Stimulated activated naive CD8-positive, alpha-beta T cell treated with anti-CD3 and anti-CD28 coated beads, Interleukin-15, Interleukin-2, amounts not matched to agents 100 ng/mL and 50 ng/mL, for 24 hours (primary cell): Measurements from ENCODE around the gene EFCC1.

Experiments used
- H3K27ac Mint-ChIP-seq: one replicate; pipeline ENCODE4 v1.8.0; 2021; ENCODE audit warnings: mild to moderate bottlenecking, mixed read lengths
- H3K27me3 Mint-ChIP-seq: one replicate; pipeline ENCODE4 v1.8.0; 2021; ENCODE audit warnings: mixed read lengths
- H3K36me3 Mint-ChIP-seq: one replicate; pipeline ENCODE4 v1.8.0; 2021; ENCODE audit warnings: low read depth, mixed read lengths
- H3K4me1 Mint-ChIP-seq: one replicate; pipeline ENCODE4 v1.8.0; 2021; ENCODE audit warnings: low read depth, mixed read lengths
- H3K4me3 Mint-ChIP-seq: one replicate; pipeline ENCODE4 v1.8.0; 2021; ENCODE audit warnings: mild to moderate bottlenecking, mixed read lengths
- H3K9me3 Mint-ChIP-seq: one replicate; pipeline ENCODE4 v1.8.0; 2021; ENCODE audit warnings: mixed read lengths

EFCC1 gene

DNA sequence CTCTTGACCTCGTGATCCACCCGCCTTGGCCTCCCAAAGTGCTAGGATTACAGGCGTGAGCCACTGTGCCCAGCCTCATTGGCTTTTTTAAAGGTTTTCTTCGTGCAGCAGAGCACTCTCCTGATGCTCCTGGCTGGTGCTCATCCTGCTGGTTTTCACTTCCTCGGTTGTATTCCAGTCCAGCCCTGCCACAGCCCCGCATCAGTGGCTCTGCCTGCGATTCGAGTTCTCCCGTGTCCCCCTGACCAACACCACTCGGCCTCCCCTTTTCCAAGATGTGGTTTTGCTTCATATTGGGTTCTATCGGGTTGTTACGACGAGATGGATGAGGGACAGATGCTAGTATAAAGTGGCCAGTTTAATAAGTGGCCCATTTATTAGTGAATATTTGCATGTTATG, 27.8 kb downstream of the EFCC1 start:
- Mint-ChIP-seq H3K9me3 (no peaks in the 10 kb centered on the region), H3K4me3 (no peak overlapping the region), H3K36me3 (no peaks in the 10 kb centered on the region), H3K27me3 (no peaks in the 10 kb centered on the region), H3K27ac (no peak overlapping the region), H3K4me1 (peaks cover 14% of the 10 kb centered on the region)

DNA sequence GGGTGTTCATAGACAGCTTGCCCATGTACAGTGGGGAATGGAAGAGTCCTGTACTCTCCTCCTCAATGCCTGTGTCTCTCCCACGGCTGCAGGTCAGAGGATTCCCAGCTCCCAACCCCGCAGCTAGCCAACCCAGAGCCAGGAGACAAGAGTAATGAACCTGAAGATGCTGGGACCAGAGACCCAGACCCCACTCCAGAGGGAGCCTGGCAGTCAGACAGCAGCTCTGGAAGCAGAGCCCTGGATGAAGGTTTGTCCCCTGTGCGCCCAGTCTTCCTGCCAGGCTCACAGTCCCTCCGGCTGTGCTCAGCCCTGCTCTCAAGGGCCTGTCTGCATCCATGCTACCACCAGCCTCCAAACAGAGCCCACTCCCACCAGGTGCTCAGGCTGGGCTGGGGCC, 29.5 kb downstream of the EFCC1 start:
- no peak overlapping the region for H3K4me3 Mint-ChIP-seq
- no peaks in the 10 kb centered on the region for H3K27me3 Mint-ChIP-seq
- H3K9me3 Mint-ChIP-seq = no peaks in the 10 kb centered on the region
- H3K36me3 Mint-ChIP-seq = no peaks in the 10 kb centered on the region
- no peak overlapping the region for H3K27ac Mint-ChIP-seq
- H3K4me1 Mint-ChIP-seq = peaks cover 20% of the 10 kb centered on the region

DNA sequence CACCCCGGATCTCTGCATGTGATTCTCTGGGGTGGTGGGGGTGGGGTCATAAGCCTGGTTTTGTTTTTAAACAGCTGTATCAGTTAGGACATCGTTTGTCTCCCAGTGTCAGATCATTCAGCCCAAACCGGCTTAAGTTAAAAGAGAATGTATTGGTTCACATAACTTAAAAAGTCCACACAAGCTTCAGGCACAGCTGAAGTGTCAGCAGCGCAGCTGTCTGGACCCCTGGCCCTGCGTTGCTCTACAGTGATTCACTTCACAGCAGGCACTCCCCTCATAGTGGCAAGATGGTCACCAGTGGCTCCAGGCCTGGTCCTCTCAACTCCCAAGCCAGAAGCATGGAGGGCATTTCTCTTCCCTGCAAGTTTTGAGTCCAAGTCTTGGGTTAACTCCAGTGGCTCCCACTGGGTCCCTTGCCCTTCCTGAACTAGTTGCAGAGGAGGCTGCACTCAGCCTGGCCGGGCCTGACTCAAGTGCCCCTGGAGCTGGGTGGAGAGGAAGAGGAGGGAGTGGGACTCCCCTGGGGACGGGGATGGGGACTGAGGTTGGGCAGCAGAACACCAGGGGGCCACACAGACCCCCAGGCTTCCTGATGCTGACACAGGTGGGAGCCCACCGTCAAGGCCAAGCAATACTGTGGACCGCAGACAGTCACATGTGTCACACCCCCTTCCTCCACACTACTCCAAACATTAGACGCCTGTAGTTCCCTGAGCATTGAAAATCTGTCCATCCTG, 30.5 kb downstream of the EFCC1 start:
- no peaks in the 10 kb centered on the region for H3K9me3 Mint-ChIP-seq
- peaks cover 16% of the 10 kb centered on the region for H3K4me1 Mint-ChIP-seq
- no peaks in the 10 kb centered on the region for H3K27me3 Mint-ChIP-seq
- H3K27ac Mint-ChIP-seq = no peak overlapping the region
- H3K36me3 Mint-ChIP-seq = no peaks in the 10 kb centered on the region
- no peak overlapping the region for H3K4me3 Mint-ChIP-seq

DNA sequence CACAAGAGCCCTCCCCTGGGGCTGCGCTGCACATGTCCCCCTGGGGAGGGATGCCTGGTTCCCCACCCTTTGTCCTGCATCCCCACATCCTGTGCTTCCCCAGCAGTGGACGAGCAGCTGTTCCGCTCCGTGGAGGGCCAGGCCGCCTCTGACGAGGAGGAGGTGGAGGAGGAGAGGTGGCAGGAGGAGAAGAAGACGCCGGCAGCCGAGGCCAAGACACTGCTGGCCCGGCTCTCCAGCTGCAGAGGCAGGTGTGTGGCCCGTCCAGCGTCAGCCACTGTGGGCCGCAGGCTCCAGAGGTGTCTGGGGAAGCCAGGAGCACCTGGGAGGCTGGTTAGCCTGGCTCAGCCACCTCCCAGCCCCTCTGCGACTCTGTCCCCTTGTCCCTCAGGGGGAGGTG, 31.6 kb downstream of the EFCC1 start:
- Mint-ChIP-seq H3K9me3 (no peaks in the 10 kb centered on the region), H3K27me3 (no peaks in the 10 kb centered on the region), H3K36me3 (no peaks in the 10 kb centered on the region), H3K27ac (no peak overlapping the region), H3K4me3 (no peak overlapping the region), H3K4me1 (peaks cover 13% of the 10 kb centered on the region)

DNA sequence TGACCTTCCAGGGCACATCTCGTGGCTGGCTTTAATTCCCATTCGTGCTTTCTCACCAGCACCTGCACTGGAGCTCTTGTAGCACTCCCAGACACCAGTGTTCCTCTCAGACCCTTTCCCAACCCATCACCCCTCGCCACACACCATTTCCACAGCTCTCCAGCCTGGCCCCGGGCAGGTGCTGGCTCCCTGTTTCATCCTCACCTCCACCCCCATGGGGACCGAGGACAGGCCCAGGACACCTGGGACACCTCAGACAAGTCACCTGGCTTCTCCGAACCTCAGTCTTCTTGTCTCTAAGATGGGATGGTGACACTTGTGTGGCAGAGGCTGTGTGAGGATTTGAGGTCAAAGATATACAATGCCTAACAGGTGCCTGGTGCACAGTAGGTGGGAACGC, 32.0 kb downstream of the EFCC1 start:
- H3K36me3 Mint-ChIP-seq = no peaks in the 10 kb centered on the region
- no peaks in the 10 kb centered on the region for H3K27me3 Mint-ChIP-seq
- peaks cover 13% of the 10 kb centered on the region for H3K4me1 Mint-ChIP-seq
- no peak overlapping the region for H3K27ac Mint-ChIP-seq
- no peaks in the 10 kb centered on the region for H3K9me3 Mint-ChIP-seq
- H3K4me3 Mint-ChIP-seq = no peak overlapping the region

DNA sequence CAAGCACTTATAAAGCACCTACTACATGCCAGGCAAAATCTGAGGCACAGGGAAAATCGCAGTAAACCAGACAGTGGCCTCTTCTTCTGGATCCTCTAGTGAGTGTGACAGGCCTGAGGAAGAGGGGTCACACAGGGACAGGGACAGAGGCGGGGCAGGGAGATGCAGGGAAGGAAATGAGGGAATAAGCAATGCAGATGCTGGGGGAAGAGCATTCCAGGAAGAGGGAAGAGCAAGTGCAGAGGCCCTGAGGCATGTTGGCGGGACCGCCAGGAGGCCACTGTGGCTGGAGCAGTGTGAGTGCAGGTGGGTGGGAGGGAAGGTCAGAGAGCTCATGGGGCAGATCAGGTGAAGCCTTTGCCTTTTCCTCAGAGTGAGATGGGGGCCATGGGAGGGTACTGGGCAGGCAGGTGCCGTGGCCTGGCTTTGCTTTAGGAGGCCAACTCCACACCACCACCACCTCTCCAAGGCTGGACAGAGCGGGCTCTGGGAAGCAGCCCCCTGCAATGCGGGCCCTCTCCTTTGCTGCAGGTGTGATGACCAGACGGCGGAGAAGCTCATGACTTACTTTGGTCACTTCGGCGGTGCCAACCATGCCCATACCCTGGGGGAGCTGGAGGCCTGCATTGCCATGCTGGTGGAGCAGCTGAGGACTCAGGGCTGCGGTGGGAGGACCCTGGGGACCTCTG, 32.7 kb downstream of the EFCC1 start:
- Mint-ChIP-seq H3K9me3 (no peaks in the 10 kb centered on the region), H3K27ac (no peak overlapping the region), H3K27me3 (no peaks in the 10 kb centered on the region), H3K4me3 (no peak overlapping the region), H3K4me1 (peaks cover 13% of the 10 kb centered on the region), H3K36me3 (no peaks in the 10 kb centered on the region)

DNA sequence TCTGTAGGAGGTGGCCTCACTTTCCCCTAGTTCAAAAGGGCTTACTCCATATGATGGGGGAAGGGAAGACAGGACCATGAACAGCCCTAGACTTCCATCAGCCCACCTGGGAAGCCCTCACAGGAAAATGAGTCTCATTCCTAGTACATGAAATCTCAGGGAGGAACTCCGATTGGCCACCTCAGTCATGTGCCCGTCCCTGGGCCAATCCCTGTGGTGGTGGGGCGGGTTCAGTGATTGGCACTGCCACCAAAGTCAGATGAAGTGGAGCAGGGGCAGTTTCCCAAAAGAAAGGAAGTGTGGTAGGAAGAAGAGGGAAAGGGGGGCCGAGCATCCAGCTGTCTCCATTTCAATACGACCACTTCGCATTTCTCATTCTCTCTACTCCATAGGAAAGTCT, 33.5 kb downstream of the EFCC1 start:
- H3K4me1 Mint-ChIP-seq = peaks cover 13% of the 10 kb centered on the region

DNA sequence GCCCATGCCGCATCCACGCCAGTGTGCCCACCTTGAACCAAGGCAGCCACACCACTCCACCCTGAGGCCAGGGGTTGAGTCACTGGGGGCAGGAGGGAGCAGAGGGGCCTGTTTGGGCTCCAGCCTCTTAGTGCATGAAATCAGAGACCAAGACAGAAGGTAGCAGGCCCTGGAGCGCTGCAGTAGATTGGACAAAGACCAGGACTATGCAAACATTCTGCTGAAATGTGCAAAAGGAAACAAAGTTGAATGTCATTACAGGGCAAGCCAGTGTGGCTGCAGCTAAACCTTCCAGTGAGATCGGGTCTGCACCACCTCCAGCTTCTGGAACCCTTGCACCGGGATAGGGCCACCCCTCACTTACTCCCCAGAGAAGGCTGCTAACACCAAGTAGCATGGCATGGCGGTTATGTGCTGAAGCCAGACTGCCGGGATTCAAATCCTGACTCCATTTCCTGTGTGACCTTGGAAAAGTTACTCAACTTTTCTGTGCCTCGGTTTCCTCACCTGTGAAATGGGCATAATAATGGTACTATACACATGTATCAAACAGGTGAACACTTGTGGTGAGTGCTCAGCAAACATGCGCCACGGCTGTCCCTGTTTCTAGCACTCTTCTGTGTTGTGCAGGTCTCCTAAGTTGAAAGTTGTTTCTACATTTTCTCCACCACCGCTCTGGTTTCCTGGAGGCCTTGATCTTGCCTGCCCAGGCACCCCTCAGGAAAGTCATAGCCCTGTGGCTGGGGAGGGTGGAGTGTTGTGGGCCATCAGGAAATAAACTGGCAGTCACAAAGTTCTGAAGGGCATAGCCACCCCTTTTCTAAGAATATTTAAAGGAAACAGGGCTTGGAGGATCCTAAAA, 34.5 kb downstream of the EFCC1 start:
- Mint-ChIP-seq H3K9me3 (no peaks in the 10 kb centered on the region), H3K4me3 (no peak overlapping the region), H3K27me3 (peaks cover 3% of the 10 kb centered on the region), H3K4me1 (peaks cover 13% of the 10 kb centered on the region), H3K27ac (no peak overlapping the region), H3K36me3 (no peaks in the 10 kb centered on the region)

More for the DNA sequence above, 33.5 kb downstream of the EFCC1 start:
- Mint-ChIP-seq H3K27ac (no peak overlapping the region), H3K36me3 (no peaks in the 10 kb centered on the region), H3K9me3 (no peaks in the 10 kb centered on the region), H3K27me3 (peaks cover 3% of the 10 kb centered on the region), H3K4me3 (no peak overlapping the region)

DNA sequence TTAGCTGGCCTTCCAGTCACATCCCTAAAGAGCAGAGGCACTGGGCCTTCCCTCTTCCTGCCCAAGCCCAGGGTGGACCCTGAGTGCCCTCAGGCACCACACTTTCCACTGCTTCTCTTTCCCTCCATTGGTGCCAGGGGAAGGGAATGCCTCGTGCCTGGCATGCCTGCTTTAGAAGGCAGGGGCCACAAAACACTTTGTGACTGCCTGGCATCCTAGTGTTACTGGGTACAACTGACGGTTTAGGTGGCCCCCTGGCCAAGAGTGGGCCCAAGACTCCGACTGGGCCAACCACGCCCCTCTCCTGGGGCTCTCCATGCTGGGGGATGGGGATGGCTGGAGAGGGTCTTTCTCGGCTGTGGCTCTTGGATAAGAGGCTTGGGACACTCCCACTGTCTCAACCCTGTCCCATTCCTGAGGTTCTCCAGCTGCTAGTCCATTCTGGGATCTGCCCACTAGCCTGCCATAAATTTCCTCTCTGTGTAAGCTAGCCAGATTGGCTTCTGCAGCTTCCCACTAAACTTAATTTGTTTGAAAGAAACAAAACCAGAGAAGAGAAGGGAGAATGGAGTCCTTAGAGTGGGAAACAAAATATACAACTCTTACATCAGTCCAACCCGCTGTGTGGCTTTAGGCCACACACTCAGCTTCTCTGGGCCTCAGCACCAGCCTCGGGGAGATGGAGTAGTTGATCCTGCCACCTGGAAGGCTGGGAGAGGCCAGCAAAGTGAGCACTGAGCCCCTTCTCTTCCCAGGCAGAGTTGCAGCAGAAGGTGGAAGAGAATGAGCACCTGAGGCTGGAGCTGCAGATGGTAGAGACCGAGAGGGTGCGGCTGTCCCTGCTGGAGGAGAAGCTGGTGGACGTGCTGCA, 35.4 kb downstream of the EFCC1 start:
- Mint-ChIP-seq H3K9me3 (no peaks in the 10 kb centered on the region), H3K27me3 (peaks cover 3% of the 10 kb centered on the region), H3K36me3 (no peaks in the 10 kb centered on the region), H3K27ac (no peak overlapping the region), H3K4me3 (no peak overlapping the region), H3K4me1 (peaks cover 13% of the 10 kb centered on the region)

DNA sequence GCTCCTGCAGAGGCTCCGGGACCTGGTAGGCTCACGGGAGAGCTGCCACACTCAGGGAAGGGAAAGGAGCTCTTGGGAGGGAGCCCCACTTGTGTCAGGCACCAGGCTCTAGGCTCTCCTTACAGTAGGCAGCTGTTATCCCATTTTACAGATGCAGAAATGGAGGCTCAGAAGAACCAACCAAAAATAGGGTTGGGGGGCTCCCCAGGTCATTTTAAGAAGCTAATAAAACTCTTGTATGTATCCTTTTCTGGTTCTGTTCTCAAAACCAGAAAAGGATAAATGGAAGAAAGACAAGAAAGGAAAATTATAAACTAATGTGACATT, 36.0 kb downstream of the EFCC1 start:
- H3K27ac Mint-ChIP-seq = no peak overlapping the region
- no peak overlapping the region for H3K4me3 Mint-ChIP-seq
- H3K36me3 Mint-ChIP-seq = no peaks in the 10 kb centered on the region
- peaks cover 4% of the 10 kb centered on the region for H3K27me3 Mint-ChIP-seq
- peaks cover 13% of the 10 kb centered on the region for H3K4me1 Mint-ChIP-seq
- H3K9me3 Mint-ChIP-seq = no peaks in the 10 kb centered on the region

DNA sequence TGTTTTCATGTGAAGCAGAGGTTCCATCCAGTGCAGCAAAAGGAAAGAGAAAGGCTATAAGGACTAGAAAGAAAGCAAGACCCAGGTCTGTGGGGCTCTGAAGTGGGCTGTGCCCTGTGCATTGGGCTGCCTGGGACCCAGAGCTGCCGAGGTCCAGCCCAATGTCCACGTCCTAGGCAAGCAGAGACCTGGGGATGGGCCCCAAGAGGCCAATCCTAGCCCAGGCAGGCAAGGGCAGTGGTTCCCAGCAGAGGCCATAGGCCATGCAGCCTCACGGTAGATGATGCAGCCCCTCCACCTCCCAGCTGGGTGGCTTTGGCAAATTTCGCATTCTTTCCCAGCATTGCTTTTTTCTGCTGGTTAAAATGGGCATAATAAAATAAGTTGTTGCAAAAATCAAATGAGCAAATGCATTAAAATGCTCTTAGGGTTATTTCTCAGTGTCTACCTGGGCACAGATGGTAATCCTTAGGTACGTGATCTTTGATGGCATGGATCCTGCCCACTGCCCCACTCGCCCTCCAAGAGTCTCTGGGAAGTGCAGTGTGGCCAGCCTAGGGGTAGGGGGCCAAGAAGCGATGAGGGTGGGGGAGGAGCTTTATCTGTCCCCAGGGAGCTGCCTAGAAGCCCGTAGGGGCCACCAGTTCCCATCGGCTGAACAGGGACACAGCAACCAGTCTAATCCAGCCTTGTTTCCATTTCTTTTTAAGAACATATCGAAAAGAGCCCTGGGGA, 37.2 kb downstream of the EFCC1 start:
- Mint-ChIP-seq H3K9me3 (no peaks in the 10 kb centered on the region), H3K27me3 (peaks cover 12% of the 10 kb centered on the region)

DNA sequence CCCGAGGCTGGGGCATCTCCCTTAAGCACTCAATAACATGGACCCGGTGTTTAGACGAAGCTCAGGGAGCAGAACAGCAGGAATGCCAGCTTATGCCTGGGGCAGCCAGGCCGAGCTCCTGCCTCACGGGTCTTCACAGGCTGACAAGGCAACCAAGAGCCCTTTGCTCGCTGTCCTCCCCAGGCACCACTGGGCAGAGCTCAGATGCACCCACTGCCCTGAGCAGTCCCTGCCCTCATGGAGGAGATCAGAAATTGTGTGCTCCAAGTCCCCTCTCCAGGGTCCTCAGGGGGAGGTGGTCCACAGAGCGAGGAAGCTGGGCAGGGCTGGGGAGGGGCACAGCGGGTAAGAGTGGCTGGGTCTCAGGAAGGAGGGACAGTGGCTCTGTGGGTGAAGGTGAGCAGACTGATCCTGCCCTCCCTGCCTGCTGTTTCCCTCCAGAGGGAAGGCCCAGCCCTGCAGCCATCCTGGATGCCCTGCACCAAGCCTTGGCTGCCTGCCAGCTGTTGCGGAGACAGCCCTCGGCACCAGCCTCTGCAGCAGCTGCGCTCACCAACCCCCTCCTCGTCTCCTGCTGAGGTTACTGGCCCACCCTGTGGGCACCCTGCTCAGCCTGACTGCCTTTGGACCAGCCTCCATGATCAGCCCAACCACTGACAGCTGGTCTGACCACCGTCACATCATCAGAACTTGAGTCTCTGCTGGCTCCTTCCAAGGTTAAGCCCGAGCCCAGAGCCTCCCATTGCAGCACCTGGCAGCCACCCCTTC, 38.4 kb downstream of the EFCC1 start:
- H3K27ac Mint-ChIP-seq = no peak overlapping the region
- H3K9me3 Mint-ChIP-seq = no peaks in the 10 kb centered on the region
- peaks cover 19% of the 10 kb centered on the region for H3K27me3 Mint-ChIP-seq
- H3K4me3 Mint-ChIP-seq = no peak overlapping the region
- peaks cover 13% of the 10 kb centered on the region for H3K4me1 Mint-ChIP-seq
- H3K36me3 Mint-ChIP-seq = peaks cover 4% of the 10 kb centered on the region

More for the DNA sequence above, 37.2 kb downstream of the EFCC1 start:
- no peak overlapping the region for H3K4me3 Mint-ChIP-seq
- no peak overlapping the region for H3K27ac Mint-ChIP-seq
- no peaks in the 10 kb centered on the region for H3K36me3 Mint-ChIP-seq
- peaks cover 13% of the 10 kb centered on the region for H3K4me1 Mint-ChIP-seq

DNA sequence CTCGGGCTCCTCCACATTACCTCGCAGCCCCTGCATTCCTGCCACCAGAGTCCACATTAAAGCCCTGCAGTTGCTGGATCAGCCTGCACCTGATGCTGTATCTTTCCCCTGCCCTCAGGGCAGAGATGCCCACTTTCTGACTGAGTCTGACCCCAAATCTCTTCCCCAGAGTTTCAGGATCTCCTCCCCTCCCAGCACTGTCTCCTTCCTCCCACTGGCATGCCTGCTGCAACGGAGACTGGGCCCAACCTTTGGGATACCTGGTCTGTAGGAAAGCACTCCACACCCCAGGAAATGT, 38.9 kb downstream of the EFCC1 start:
- Mint-ChIP-seq H3K36me3 (peaks cover 4% of the 10 kb centered on the region), H3K9me3 (no peaks in the 10 kb centered on the region), H3K4me3 (no peak overlapping the region), H3K4me1 (peaks cover 12% of the 10 kb centered on the region), H3K27me3 (peaks cover 19% of the 10 kb centered on the region), H3K27ac (no peak overlapping the region)
